GM08714 (cell line): Measurements from ENCODE around the gene ZMYM5.
"Not testable (repeated sequence)": the region's sequence is repeated elsewhere in the genome, so short reads cannot be mapped to it uniquely, and the experiment has no call there.

Source experiments
- H3K4me3 ChIP-seq: fragments of 200-500 bp; sonication (Bioruptor generic); 2 replicates; pipeline ENCODE4 v1.5.1; 2014; ENCODE audit warnings: mild to moderate bottlenecking, low read length, inconsistent platforms
- ZNF274 ChIP-seq: IDR thresholded peaks from 2 replicates; pipeline ENCODE4 v1.6.1; 2012; ENCODE audit warnings: mild to moderate bottlenecking, low read depth, low read length

The ZMYM5 gene

GRCh38 chr13:19863323-19864023 is at the start of gene ZMYM5:
Gene ZMYM5 (minus strand): TSS chr13:19863649. CDS start chr13:19852180, 11,469 bp downstream.
- peak within 1 kb of the TSS; percentile 90 for H3K4me3 ChIP-seq
- TF ChIP-seq ZNF274: no peak

- TF ChIP-seq ZNF274: no peak
- no peak overlapping the region for H3K4me3 ChIP-seq
These were observed 47.1 kb upstream of the ZMYM5 start for GRCh38 chr13:19910336-19911072.

GRCh38 chr13:19908350-19908986 is 45.0 kb upstream of the ZMYM5 start:
- H3K4me3 ChIP-seq: no peak overlapping the region
- no peak for TF ChIP-seq ZNF274

GRCh38 chr13:19905487-19906195 is 42.2 kb upstream of the ZMYM5 start:
- not testable (repeated sequence) for H3K4me3 ChIP-seq

GRCh38 chr13:19890030-19890429 is 26.6 kb upstream of the ZMYM5 start:
- TF ChIP-seq ZNF274: no peak
- no peak overlapping the region for H3K4me3 ChIP-seq

GRCh38 chr13:19888799-19889198 is 25.4 kb upstream of the ZMYM5 start:
- no peak for TF ChIP-seq ZNF274

GRCh38 chr13:19882231-19882630 is 18.8 kb upstream of the ZMYM5 start:
- H3K4me3 ChIP-seq: no peak overlapping the region
- no peak for TF ChIP-seq ZNF274

More at GRCh38 chr13:19888799-19889198, 25.4 kb upstream of the ZMYM5 start:
- no peak overlapping the region for H3K4me3 ChIP-seq

- H3K4me3 ChIP-seq: no peak overlapping the region
- TF ChIP-seq ZNF274: no peak
These were observed 18.2 kb upstream of the ZMYM5 start for GRCh38 chr13:19881641-19882040.

- no peak for TF ChIP-seq ZNF274
- peak overlapping the region; percentile 57 for H3K4me3 ChIP-seq
These were observed 1.4 kb upstream of the ZMYM5 start for GRCh38 chr13:19864746-19865309.

- peak overlapping the region; percentile 57; the same call in 1 of the 2 replicates for H3K4me3 ChIP-seq
- TF ChIP-seq ZNF274: no peak
These were observed 736 bp upstream of the ZMYM5 start for GRCh38 chr13:19864024-19864745.

- TF ChIP-seq ZNF274: no peak
- peak overlapping the region; percentile 90 for H3K4me3 ChIP-seq
These were observed 752 bp downstream of the ZMYM5 start for GRCh38 chr13:19862481-19863313.

GRCh38 chr13:19861762-19862161 is 1.7 kb downstream of the ZMYM5 start:
- peak overlapping the region; percentile 90 for H3K4me3 ChIP-seq
- no peak for TF ChIP-seq ZNF274

GRCh38 chr13:19860884-19861655 is 2.4 kb downstream of the ZMYM5 start:
- H3K4me3 ChIP-seq: peak overlapping the region; percentile 90
- no peak for TF ChIP-seq ZNF274
